A549 (cell line): Measurements from ENCODE around the gene NT5C. TPM values are rescaled to one million over a fixed set of nuclear protein-coding genes. Genes with fewer than 3 reads are reported as not detected.
"Not testable (repeated sequence)": the region's sequence is repeated elsewhere in the genome, so short reads cannot be mapped to it uniquely, and the experiment has no call there.

ENCODE experiments used
- ATAC-seq, 2 experiments: fragments of 200-7000 bp in 1 of 2; fragments of >200 bp in 1 of 2; cut with Nextera tagmentation in 1 of 2; cut with Tn5 transposase in 1 of 2; 3 replicates each; pipeline versions ENCODE4 v1.8.0 to v1.9.1; 2018 to 2020; ENCODE audit warnings: mild to moderate bottlenecking in 1 of 2, moderate library complexity in 1 of 2
- CTCF ChIA-PET: fragments of 300-600 bp; sonication (Branson Sonifier 250); formaldehyde crosslinking; extraction: SDS; loops from one replicate; lab custom pipeline; 2021; ENCODE audit warnings: antibody characterized with exemption, inconsistent platforms; lab: Yijun Ruan, JAX
- POLR2A ChIA-PET: fragments of 350-600 bp; formaldehyde crosslinking; extraction: SDS; loops from one replicate; lab custom pipeline; 2021; ENCODE audit warnings: antibody characterized with exemption, inconsistent platforms; lab: Yijun Ruan, JAX
- DNase-seq, 2 experiments: peaks; one replicate each; pipeline versions ENCODE4 v3.0.0 to v3.0.0-alpha.2; 2011 to 2016; ENCODE audit warnings: low read depth in 1 of 2, low spot score in 1 of 2
- FAIRE-seq: peaks from 2 replicates; lab custom pipeline; 2011; peaks lifted over from hg19 to GRCh38; lab: Jason Lieb, UNC
- H3K27ac ChIP-seq, 2 experiments: fragments of >200 bp; sonication (Bioruptor Twin); formaldehyde crosslinking; 3 replicates each; pipeline ENCODE4 v1.5.1; 2016 to 2017
- H3K4me1 ChIP-seq: fragments of >200 bp; sonication (Bioruptor Twin); formaldehyde crosslinking; 3 replicates; pipeline ENCODE4 v1.6.1; 2016
- H3K4me2 ChIP-seq: fragments of >200 bp; sonication (Bioruptor Twin); formaldehyde crosslinking; 3 replicates; pipeline ENCODE4 v1.6.1; 2016
- H3K4me3 ChIP-seq: fragments of >200 bp; sonication (Bioruptor Twin); formaldehyde crosslinking; 3 replicates; pipeline ENCODE4 v1.5.1; 2016
- H3K9me3 ChIP-seq: fragments of >200 bp; sonication (Bioruptor Twin); formaldehyde crosslinking; 3 replicates; pipeline ENCODE4 v1.6.1; 2016
- ATOH8 ChIP-seq: fragments of 250-450 bp; sonication (Bioruptor Pico); IDR thresholded peaks from 2 replicates; pipeline ENCODE4 v1.5.0; 2020; ENCODE audit warnings: low read depth, mild to moderate bottlenecking, moderate library complexity
- CEBPB ChIP-seq, 2 experiments: fragments of >200 bp in 1 of 2; sonication (Bioruptor Twin) in 1 of 2; formaldehyde crosslinking in 1 of 2; IDR thresholded peaks; 2 replicates each; pipeline ENCODE4 v1.6.1; 2012 to 2016
- EHF ChIP-seq: fragments of 250-450 bp; sonication (Bioruptor Pico); IDR thresholded peaks from 2 replicates; pipeline ENCODE4 v1.5.0; 2020; ENCODE audit warnings: mild to moderate bottlenecking
- ESRRA ChIP-seq: fragments of 150-350 bp; IDR thresholded peaks from 2 replicates; pipeline ENCODE4 v1.6.1; 2014; ENCODE audit warnings: mild to moderate bottlenecking, low read length, borderline replicate concordance
- HDAC2 ChIP-seq: fragments of 200-600 bp; sonication (generic); IDR thresholded peaks from 2 replicates; pipeline ENCODE4 v1.6.1; 2016
- HEYL ChIP-seq: fragments of 250-450 bp; sonication (Bioruptor Pico); IDR thresholded peaks from 2 replicates; pipeline ENCODE4 v1.8.0; 2021; ENCODE audit warnings: mild to moderate bottlenecking, moderate library complexity
- JUN ChIP-seq, 2 experiments: fragments of >200 bp; sonication (Bioruptor Twin); formaldehyde crosslinking; IDR thresholded peaks; 2 replicates in 1 of 2; 3 replicates in 1 of 2; pipeline ENCODE4 v1.6.1; 2016 to 2017
- JUNB ChIP-seq: fragments of >200 bp; sonication (Bioruptor Twin); formaldehyde crosslinking; IDR thresholded peaks from 2 replicates; pipeline ENCODE4 v1.6.1; 2016
- MAFK ChIP-seq: fragments of 450-650 bp; IDR thresholded peaks from 2 replicates; pipeline ENCODE4 v1.6.1; 2014; ENCODE audit not compliant: partially characterized antibody
- MAX ChIP-seq: IDR thresholded peaks from 2 replicates; pipeline ENCODE4 v1.6.1; 2012
- MAZ ChIP-seq: fragments of 150-350 bp; IDR thresholded peaks from 2 replicates; pipeline ENCODE4 v1.6.1; 2014; ENCODE audit warnings: antibody characterized with exemption, low read depth, low read length, borderline replicate concordance
- MYC ChIP-seq: IDR thresholded peaks from 2 replicates; pipeline ENCODE4 v1.6.1; 2012; ENCODE audit warnings: mild to moderate bottlenecking, inconsistent platforms, low read length, improper control_type of control experiment, borderline replicate concordance
- NPAS2 ChIP-seq: fragments of 250-450 bp; sonication (Bioruptor Pico); IDR thresholded peaks from 2 replicates; pipeline ENCODE4 v1.8.0; 2022; ENCODE audit warnings: mild to moderate bottlenecking, moderate library complexity, borderline replicate concordance
- POLR2A ChIP-seq: IDR thresholded peaks from 2 replicates; pipeline ENCODE4 v1.6.1; 2012; ENCODE audit warnings: mild to moderate bottlenecking, low read length
- POLR2AphosphoS2 ChIP-seq: conservative IDR thresholded peaks from 2 replicates; pipeline ENCODE4 v1.6.1; 2012; ENCODE audit warnings: low read length, improper control_type of control experiment, inconsistent platforms
- RCOR1 ChIP-seq: fragments of 150-350 bp; IDR thresholded peaks from 2 replicates; pipeline ENCODE4 v1.6.1; 2014; ENCODE audit warnings: antibody characterized with exemption, low read length, low read depth
- RNF2 ChIP-seq: fragments of 200-600 bp; sonication (generic); IDR thresholded peaks from 2 replicates; pipeline ENCODE4 v1.6.1; 2016; ENCODE audit warnings: low read depth, mild to moderate bottlenecking, antibody characterized with exemption, moderate library complexity, borderline replicate concordance
- TFCP2L1 ChIP-seq: fragments of 250-450 bp; sonication (Bioruptor Pico); IDR thresholded peaks from 2 replicates; pipeline ENCODE4 v1.5.0; 2021; ENCODE audit warnings: mild to moderate bottlenecking
- TP53 ChIP-seq: fragments of 250-450 bp; sonication (Bioruptor Pico); IDR thresholded peaks from 2 replicates; pipeline ENCODE4 v1.5.0; 2021; ENCODE audit warnings: mild to moderate bottlenecking, moderate library complexity
- USF2 ChIP-seq: fragments of 450-650 bp; IDR thresholded peaks from 2 replicates; pipeline ENCODE4 v1.6.1; 2014; ENCODE audit warnings: antibody characterized with exemption
- WGBS: methylation state at CpG from one replicate; pipeline ENCODE4 v1.1.6; 2017; ENCODE audit errors: missing lambda C conversion rate; 5-methylcytosine and 5-hydroxymethylcytosine counted together
- polyA plus RNA-seq, 4 experiments: library from polyadenylated mRNA; depleted of rRNA in 3 of 4; stranded (reverse); fragments of >200 nt; fragmentation: RNase III in 1 of 4; extraction: RNeasy Plus Mini Kit Qiagen cat#74134 plus additional on column Dnase treatment in 1 of 4; gene quantifications; 2 replicates in 3 of 4; 3 replicates in 1 of 4; pipeline ENCODE4 v1.2.3, GENCODE V29; 2011 to 2017
- TF ChIP-seq, protein P1 (sequence below): IDR thresholded peaks from 2 replicates; pipeline ENCODE4 v1.6.1; 2012
- TF ChIP-seq, protein P2 (sequence below): fragments of 150-350 bp; IDR thresholded peaks from 2 replicates; pipeline ENCODE4 v1.6.1; 2014; ENCODE audit warnings: low read depth, mild to moderate bottlenecking, low read length

NT5C gene
- polyA plus RNA-seq, 2 of the 4 experiments (the other 2 are of a cell fraction): 73.7 to 91.4 TPM

DNA sequence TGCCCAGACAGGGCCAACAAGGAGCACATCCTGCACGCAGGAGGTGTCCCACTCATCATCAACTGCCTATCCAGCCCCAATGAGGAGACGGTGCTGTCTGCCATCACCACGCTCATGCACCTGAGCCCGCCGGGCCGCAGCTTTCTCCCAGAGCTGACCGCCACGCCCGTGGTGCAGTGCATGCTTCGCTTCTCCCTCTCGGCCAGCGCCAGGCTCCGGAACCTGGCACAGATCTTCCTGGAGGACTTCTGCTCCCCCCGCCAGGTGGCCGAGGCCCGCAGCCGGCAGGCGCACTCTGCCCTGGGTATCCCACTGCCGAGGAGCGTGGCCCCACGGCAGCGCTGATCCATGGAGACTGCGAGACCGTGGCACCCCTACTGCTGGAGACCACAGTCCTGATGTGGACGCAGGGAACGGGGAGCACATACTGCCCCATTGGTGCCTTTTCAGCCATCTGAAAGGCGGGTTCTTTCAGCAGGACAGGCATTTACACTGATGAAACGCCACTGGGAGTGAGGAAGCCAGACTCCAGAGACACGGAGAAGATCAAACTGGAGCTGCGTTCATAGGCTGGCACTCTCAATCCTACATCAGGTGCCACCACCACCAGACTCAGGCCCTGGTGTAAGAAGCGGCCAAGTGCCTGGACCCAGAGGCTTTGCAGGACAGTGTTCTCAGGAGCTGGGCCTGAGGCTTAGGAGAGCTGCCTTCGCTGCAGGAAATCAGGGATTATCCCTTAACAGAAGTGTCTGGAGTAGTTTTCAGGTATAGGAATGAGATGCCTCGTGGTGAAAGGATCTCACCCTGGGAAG, 2.6 kb downstream of the NT5C start:
- no peak for DNase-seq
- CTCF ChIA-PET: interaction anchor here (1.1 to 62.2 kb wide), 7 partner anchors 8 to 168 kb away, joined by 3 to 3429 read pairs (median 23); partner anchors contain the start of genes ARMC7, ATP5PD, KCTD2 and NUP85
- Histone ChIP-seq H3K4me3 (no peak overlapping the region), H3K4me2 (no peak overlapping the region), H3K27ac (peak overlapping the region in 1 of 2 experiments; percentile 97; a peak in 3 of 6 replicates), H3K9me3 (no peaks in the 10 kb centered on the region), H3K4me1 (peaks cover 63% of the 10 kb centered on the region)
- POLR2A ChIA-PET: interaction anchor here (0.8 to 7.0 kb wide), 2 partner anchors 15 to 17 kb away, joined by 4 to 70 read pairs; no protein-coding TSS in a partner anchor
- TF ChIP-seq JUN (IDR thresholded peaks at IDR 0.05) (peak in 1 of 2 experiments; percentile 17; a peak in 1 of 5 replicates), MAX (0 out of 2 replicates have a peak, but pooled peaks have one; percentile 1), POLR2AphosphoS2 (peak; percentile 76)
- TF ChIP-seq, protein P1, sequence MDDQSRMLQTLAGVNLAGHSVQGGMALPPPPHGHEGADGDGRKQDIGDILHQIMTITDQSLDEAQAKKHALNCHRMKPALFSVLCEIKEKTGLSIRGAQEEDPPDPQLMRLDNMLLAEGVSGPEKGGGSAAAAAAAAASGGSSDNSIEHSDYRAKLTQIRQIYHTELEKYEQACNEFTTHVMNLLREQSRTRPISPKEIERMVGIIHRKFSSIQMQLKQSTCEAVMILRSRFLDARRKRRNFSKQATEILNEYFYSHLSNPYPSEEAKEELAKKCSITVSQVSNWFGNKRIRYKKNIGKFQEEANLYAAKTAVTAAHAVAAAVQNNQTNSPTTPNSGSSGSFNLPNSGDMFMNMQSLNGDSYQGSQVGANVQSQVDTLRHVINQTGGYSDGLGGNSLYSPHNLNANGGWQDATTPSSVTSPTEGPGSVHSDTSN: no peak
- no peak for ATAC-seq
- no peak for FAIRE-seq
- WGBS: 92% methylated on average over 33 of the region's 33 CpGs

DNA sequence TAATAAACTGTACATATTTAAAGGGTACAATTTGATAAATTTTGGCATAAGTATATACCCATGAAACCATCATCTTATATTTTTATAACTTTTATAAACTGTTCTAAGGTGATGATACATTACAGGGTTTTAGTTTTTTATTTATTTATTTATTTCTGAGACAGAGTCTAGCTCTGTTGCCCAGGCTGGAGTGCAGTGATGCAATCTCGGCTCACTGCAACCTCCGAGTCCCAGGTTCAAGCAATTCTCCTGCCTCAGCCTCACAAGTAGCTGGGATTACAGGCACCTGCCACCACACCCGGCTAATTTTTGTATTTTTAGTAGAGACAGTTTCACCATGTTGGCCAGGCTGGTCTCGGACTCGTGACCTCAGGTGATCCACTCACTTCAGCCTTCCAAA, 3.6 kb downstream of the NT5C start:
- not testable (repeated sequence) for DNase-seq, H3K9me3 ChIP-seq, H3K4me3 ChIP-seq, FAIRE-seq, ATAC-seq, H3K4me2 ChIP-seq
- 88% methylated on average over 5 of the region's 5 CpGs for WGBS
- CTCF ChIA-PET: interaction anchor here (1.1 to 62.2 kb wide), 5 partner anchors 9 to 166 kb away, joined by 3 to 3429 read pairs (median 154); partner anchors contain the start of genes ARMC7, ATP5PD, KCTD2 and NUP85
- peak; percentile 44 to 57; a peak in 2 of 4 replicates for TF ChIP-seq CEBPB (IDR thresholded peaks at IDR 0.05)
- POLR2A ChIA-PET: interaction anchor here (7.0 kb wide), 1 partner anchor 14 kb away, joined by 70 read pairs; no protein-coding TSS in a partner anchor
- Histone ChIP-seq H3K27ac (peak overlapping the region; percentile 3 to 97; a peak in 3 of 6 replicates), H3K4me1 (peaks cover 72% of the 10 kb centered on the region)

- no peak for ATAC-seq
- POLR2A ChIA-PET: interaction anchor here (0.7 to 7.0 kb wide), 3 partner anchors 13 to 46 kb away, joined by 5 to 70 read pairs (median 6); no protein-coding TSS in a partner anchor
- WGBS: 95% methylated on average over 8 of the region's 8 CpGs
- H3K4me3 ChIP-seq: no peak overlapping the region
- TF ChIP-seq RNF2 (no peak), NPAS2 (CRISPR knock-in tag) (no peak), ATOH8 (no peak), USF2 (no peak)
- TF ChIP-seq, all 56 proteins: peak for 0
- Histone ChIP-seq H3K4me2 (no peak overlapping the region), H3K9me3 (no peaks in the 10 kb centered on the region), H3K4me1 (peaks cover 76% of the 10 kb centered on the region), H3K27ac (peak overlapping the region in 1 of 2 experiments; percentile 97; a peak in 3 of 6 replicates)
- no peak for FAIRE-seq
- CTCF ChIA-PET: interaction anchor here (24.2 to 81.8 kb wide), 3 partner anchors 6 to 80 kb away, joined by 543 to 3429 read pairs (median 3429); partner anchors contain the start of genes ARMC7, ATP5PD, KCTD2 and NT5C
- no peak for DNase-seq
These were observed 4.6 kb downstream of the NT5C start for GRCh38 chr17:75126954-75127353.

DNA sequence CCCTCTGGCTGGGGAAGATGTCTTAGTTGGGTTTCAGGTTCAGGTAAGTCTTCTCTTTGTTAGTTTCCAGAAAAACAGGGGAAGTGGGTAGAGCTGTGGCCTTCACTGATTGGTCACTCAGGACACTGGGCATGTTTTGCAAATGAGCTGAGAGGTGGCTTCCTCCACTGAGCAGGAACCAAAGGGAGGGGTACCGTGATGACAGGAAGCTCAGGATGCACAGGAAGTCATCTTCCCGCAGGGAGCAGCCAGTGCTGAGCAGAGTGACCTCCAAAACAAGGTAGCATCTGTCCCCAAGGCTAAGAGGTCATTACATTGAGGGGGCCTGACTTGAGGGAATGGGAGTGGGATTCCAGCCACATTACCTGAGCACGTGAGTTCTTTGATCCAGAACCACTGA, 5.6 kb downstream of the NT5C start:
- ChIA-PET CTCF (interaction anchor here (2.9 to 81.8 kb wide), 4 partner anchors 5 to 164 kb away, joined by 10 to 3429 read pairs (median 1986); partner anchors contain the start of genes ARMC7, ATP5PD, KCTD2 and NT5C), POLR2A (interaction anchor here (1.3 to 7.0 kb wide), 2 partner anchors 12 to 30 kb away, joined by 6 to 70 read pairs; no protein-coding TSS in a partner anchor)
- Histone ChIP-seq H3K27ac (peak overlapping the region; percentile 92 to 97), H3K4me1 (peaks cover 75% of the 10 kb centered on the region), H3K9me3 (no peaks in the 10 kb centered on the region), H3K4me2 (peak overlapping the region; percentile 93; the same call in 1 of the 3 replicates), H3K4me3 (no peak overlapping the region)
- 83% methylated on average over 3 of the region's 3 CpGs for WGBS
- ATAC-seq (no peak), DNase-seq (peak in 1 of 2 experiments; percentile 54), FAIRE-seq (no peak)
- TF ChIP-seq HDAC2 (no peak), TFCP2L1 (no peak), MAX (no peak), TP53 (CRISPR knock-in tag) (no peak), ATOH8 (no peak), MAFK (no peak), EHF (no peak), JUNB (no peak), ESRRA (no peak), POLR2A (no peak), RCOR1 (no peak), MAZ (no peak), MYC (no peak), HEYL (CRISPR knock-in tag) (no peak)
- TF ChIP-seq, protein P2, sequence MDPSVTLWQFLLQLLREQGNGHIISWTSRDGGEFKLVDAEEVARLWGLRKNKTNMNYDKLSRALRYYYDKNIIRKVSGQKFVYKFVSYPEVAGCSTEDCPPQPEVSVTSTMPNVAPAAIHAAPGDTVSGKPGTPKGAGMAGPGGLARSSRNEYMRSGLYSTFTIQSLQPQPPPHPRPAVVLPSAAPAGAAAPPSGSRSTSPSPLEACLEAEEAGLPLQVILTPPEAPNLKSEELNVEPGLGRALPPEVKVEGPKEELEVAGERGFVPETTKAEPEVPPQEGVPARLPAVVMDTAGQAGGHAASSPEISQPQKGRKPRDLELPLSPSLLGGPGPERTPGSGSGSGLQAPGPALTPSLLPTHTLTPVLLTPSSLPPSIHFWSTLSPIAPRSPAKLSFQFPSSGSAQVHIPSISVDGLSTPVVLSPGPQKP: no peak
